HepG2 (cell line): ENCODE results near the gene STK4. TPM values are rescaled to one million over a fixed set of nuclear protein-coding genes. Genes with fewer than 3 reads are reported as not detected.

ENCODE experiments used
- DR1 ChIP-seq: sonication (generic); formaldehyde crosslinking; IDR thresholded peaks from 2 replicates; pipeline ENCODE4 v1.8.0; 2021; ENCODE audit warnings: mild to moderate bottlenecking, missing genetic modification reagents, inconsistent platforms
- JUNB ChIP-seq: sonication (generic); formaldehyde crosslinking; IDR thresholded peaks from 2 replicates; pipeline ENCODE4 v1.8.0; 2022; ENCODE audit warnings: missing genetic modification reagents, mild to moderate bottlenecking, borderline replicate concordance
- SATB2 ChIP-seq: sonication (generic); formaldehyde crosslinking; IDR thresholded peaks from 2 replicates; pipeline ENCODE4 v1.5.0; 2020; ENCODE audit warnings: missing genetic modification reagents
- polyA plus RNA-seq, 8 experiments: library from polyadenylated mRNA; depleted of rRNA in 3 of 8; stranded (reverse) in 7 of 8; unstranded in 1 of 8; fragments of >200 nt; fragmentation: Illumina TruSeq in 4 of 8; extraction: Trizol in 4 of 8; gene quantifications; 2 replicates each; pipeline versions ENCODE4 v1.2.1 to v1.2.3, GENCODE V29; 2011 to 2016; ENCODE audit warnings: low read depth in 4 of 8, missing spikeins in 1 of 8, mixed read lengths in 1 of 8; ENCODE audit not compliant: insufficient read depth in 1 of 8
- total RNA-seq, 5 experiments: library from RNA; depleted of rRNA; stranded (reverse); fragments of >200 nt; fragmentation: Illumina TruSeq; extraction: Trizol; gene quantifications; 2 replicates each; pipeline ENCODE4 v1.2.3, GENCODE V29; 2016; ENCODE audit warnings: low read depth in 1 of 5
- TF ChIP-seq, protein P1 (sequence below), 2 experiments: sonication (generic) in 1 of 2; formaldehyde crosslinking in 1 of 2; IDR thresholded peaks; 2 replicates each; pipeline versions ENCODE4 v1.6.1 to v1.9.0; 2014 to 2022; ENCODE audit warnings: antibody characterized with exemption in 1 of 2, borderline replicate concordance in 1 of 2, inconsistent platforms in 1 of 2, low read depth in 1 of 2, missing genetic modification reagents in 1 of 2

The STK4 gene
- total and polyA plus RNA-seq, 2 of the 13 experiments (the other 11 are each of a cell fraction or from before 2014, with no cell fraction given), result 25.6 to 38.3 TPM

- TF ChIP-seq, protein P1, sequence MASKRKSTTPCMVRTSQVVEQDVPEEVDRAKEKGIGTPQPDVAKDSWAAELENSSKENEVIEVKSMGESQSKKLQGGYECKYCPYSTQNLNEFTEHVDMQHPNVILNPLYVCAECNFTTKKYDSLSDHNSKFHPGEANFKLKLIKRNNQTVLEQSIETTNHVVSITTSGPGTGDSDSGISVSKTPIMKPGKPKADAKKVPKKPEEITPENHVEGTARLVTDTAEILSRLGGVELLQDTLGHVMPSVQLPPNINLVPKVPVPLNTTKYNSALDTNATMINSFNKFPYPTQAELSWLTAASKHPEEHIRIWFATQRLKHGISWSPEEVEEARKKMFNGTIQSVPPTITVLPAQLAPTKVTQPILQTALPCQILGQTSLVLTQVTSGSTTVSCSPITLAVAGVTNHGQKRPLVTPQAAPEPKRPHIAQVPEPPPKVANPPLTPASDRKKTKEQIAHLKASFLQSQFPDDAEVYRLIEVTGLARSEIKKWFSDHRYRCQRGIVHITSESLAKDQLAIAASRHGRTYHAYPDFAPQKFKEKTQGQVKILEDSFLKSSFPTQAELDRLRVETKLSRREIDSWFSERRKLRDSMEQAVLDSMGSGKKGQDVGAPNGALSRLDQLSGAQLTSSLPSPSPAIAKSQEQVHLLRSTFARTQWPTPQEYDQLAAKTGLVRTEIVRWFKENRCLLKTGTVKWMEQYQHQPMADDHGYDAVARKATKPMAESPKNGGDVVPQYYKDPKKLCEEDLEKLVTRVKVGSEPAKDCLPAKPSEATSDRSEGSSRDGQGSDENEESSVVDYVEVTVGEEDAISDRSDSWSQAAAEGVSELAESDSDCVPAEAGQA (IDR thresholded peaks at IDR 0.05; ENCODE audit: low read depth), result no peak
- TF ChIP-seq, protein P1 (CRISPR knock-in tag; IDR thresholded peaks at IDR 0.05; ENCODE audit: borderline replicate concordance), result no peak
- TF ChIP-seq JUNB (CRISPR knock-in tag) (no peak), DR1 (CRISPR knock-in tag) (no peak), SATB2 (CRISPR knock-in tag) (no peak)
Measured at GRCh38 chr20:45052698-45053429, 86.6 kb downstream of the STK4 start (continued).
